Left renal pelvis (tissue), 4 donors: ENCODE data around the gene MAJIN. TPM values are rescaled to one million over a fixed set of nuclear protein-coding genes. Genes with fewer than 3 reads are reported as not detected.
"Not testable (repeated sequence)": the region's sequence is repeated elsewhere in the genome, so short reads cannot be mapped to it uniquely, and the experiment has no call there.

Experiments used
- DNase-seq, 4 donors: peaks; one replicate each; pipeline ENCODE4 v3.0.0-alpha.2; 2013; ENCODE audit warnings: low read depth in 4 of 4, low spot score in 3 of 4
- polyA plus RNA-seq, 4 donors: library from polyadenylated mRNA; unstranded; fragments of 120-200 nt; gene quantifications; one replicate each; pipeline ENCODE4 v1.2.1, GENCODE V29; 2013; ENCODE audit not compliant: insufficient read length in 4 of 4

MAJIN gene
- 1 to 10 TPM in 1 of 4 donors, under 1 TPM in 2, not detected in 1; 0.53 to 1.3 (median 0.92) TPM for polyA plus RNA-seq

- DNase-seq: peak; percentile 76 to 79 (median 78)
Measured at GRCh38 chr11:64971421-64972233, at the start of gene MAJIN. Gene MAJIN (minus strand): TSS chr11:64972108. CDS start chr11:64959405, 12,703 bp downstream.

GRCh38 chr11:65021509-65021908, 49.6 kb upstream of the MAJIN start:
- no peak for DNase-seq

- DNase-seq: no peak
Measured at GRCh38 chr11:65021003-65021402, 49.1 kb upstream of the MAJIN start.

- no peak for DNase-seq
Measured at GRCh38 chr11:65019824-65020223, 47.9 kb upstream of the MAJIN start.

- DNase-seq: no peak
Measured at GRCh38 chr11:65017937-65018336, 46.0 kb upstream of the MAJIN start.

- DNase-seq: no peak
Measured at GRCh38 chr11:65016705-65017104, 44.8 kb upstream of the MAJIN start.

GRCh38 chr11:65014726-65015227, 42.9 kb upstream of the MAJIN start:
- DNase-seq: no peak

- DNase-seq: peak; percentile 80 to 89 (median 84)
Measured at GRCh38 chr11:65013888-65014725, 42.2 kb upstream of the MAJIN start, which contains the start of gene ARL2. Gene ARL2 (plus strand): TSS chr11:65014160. CDS start chr11:65014208, 48 bp downstream.

- DNase-seq: peak; percentile 70 to 81 (median 76)
Measured at GRCh38 chr11:65013130-65013887, 41.4 kb upstream of the MAJIN start.

- no peak for DNase-seq
Measured at GRCh38 chr11:65008873-65009272, 37.0 kb upstream of the MAJIN start.

GRCh38 chr11:65008016-65008415, 36.1 kb upstream of the MAJIN start:
- no peak for DNase-seq

- not testable (repeated sequence) for DNase-seq
Measured at GRCh38 chr11:65003968-65004367, 32.1 kb upstream of the MAJIN start.

- DNase-seq: no peak
Measured at GRCh38 chr11:65003282-65003681, 31.4 kb upstream of the MAJIN start.

GRCh38 chr11:65002706-65003105, 30.8 kb upstream of the MAJIN start:
- no peak for DNase-seq

GRCh38 chr11:64999478-64999877, 27.6 kb upstream of the MAJIN start:
- no peak for DNase-seq

- DNase-seq: no peak
Measured at GRCh38 chr11:64998690-64999431, 27.0 kb upstream of the MAJIN start.

- DNase-seq: no peak
Measured at GRCh38 chr11:64998141-64998540, 26.2 kb upstream of the MAJIN start.

GRCh38 chr11:64996710-64997380, 24.9 kb upstream of the MAJIN start, which contains the start of gene BATF2:
Gene BATF2 (minus strand): TSS chr11:64996971. CDS start chr11:64996914, 57 bp downstream.
- peak; percentile 66 to 76 (median 69) for DNase-seq

- no peak for DNase-seq
Measured at GRCh38 chr11:64996327-64996709, 24.4 kb upstream of the MAJIN start.
